PC-9 (cell line): ENCODE data around the gene ITGA3. TPM values are rescaled to one million over a fixed set of nuclear protein-coding genes. Genes with fewer than 3 reads are reported as not detected.

ENCODE experiments used
- BruUV-seq: library from RNA; stranded (reverse); fragments of 400-500 nt; replicated peaks from 2 replicates; lab custom pipeline; 2021; lab: Mats Ljungman, UMichigan
- CTCF ChIA-PET: fragments of 300-600 bp; sonication (Branson Sonifier 250); formaldehyde crosslinking; loops from one replicate; lab custom pipeline; 2022; ENCODE audit warnings: antibody characterized with exemption; lab: Charles Lee
- POLR2A ChIA-PET: fragments of 300-600 bp; sonication (Branson Sonifier 250); formaldehyde crosslinking; loops from one replicate; lab custom pipeline; 2022; ENCODE audit warnings: antibody characterized with exemption; ENCODE audit not compliant: unreplicated experiment; lab: Charles Lee
- DNase-seq, 2 experiments: peaks; one replicate each; pipeline versions ENCODE4 v3.0.0 to v3.0.0-alpha.2; 2015 to 2022; ENCODE audit warnings: mixed read lengths in 1 of 2
- H2AFZ ChIP-seq: fragments of 200-600 bp; sonication (generic); 2 replicates; pipeline ENCODE4 v1.8.1; 2017; ENCODE audit warnings: antibody characterized with exemption
- H3F3A ChIP-seq: fragments of 200-600 bp; sonication (generic); 2 replicates; pipeline ENCODE4 v1.8.1; 2017; ENCODE audit warnings: antibody characterized with exemption, mild to moderate bottlenecking, low read depth; ENCODE audit not compliant: insufficient read depth
- H3K27ac ChIP-seq: fragments of 200-600 bp; sonication (generic); 2 replicates; pipeline ENCODE4 v1.6.1; 2016; ENCODE audit warnings: mixed run types
- H3K27me3 ChIP-seq: fragments of 200-600 bp; sonication (generic); 2 replicates; pipeline ENCODE4 v1.6.1; 2016; ENCODE audit warnings: low read depth, mixed run types; ENCODE audit not compliant: insufficient read depth
- H3K36me3 ChIP-seq: fragments of 200-600 bp; sonication (generic); 2 replicates; pipeline ENCODE4 v1.6.1; 2016; ENCODE audit warnings: low read depth, mixed run types
- H3K4me1 ChIP-seq: fragments of 200-600 bp; sonication (generic); replicated peaks from 2 replicates; pipeline ENCODE4 v1.6.1; 2016; ENCODE audit warnings: mixed run types; ENCODE audit not compliant: insufficient read depth
- H3K4me2 ChIP-seq: fragments of 200-600 bp; sonication (generic); 2 replicates; pipeline ENCODE4 v1.6.1; 2017; ENCODE audit warnings: mixed run types
- H3K4me3 ChIP-seq: fragments of 200-600 bp; sonication (generic); 2 replicates; pipeline ENCODE4 v1.6.1; 2016; ENCODE audit warnings: mixed run types
- H3K79me2 ChIP-seq: fragments of 200-600 bp; sonication (generic); 2 replicates; pipeline ENCODE4 v1.6.1; 2017; ENCODE audit warnings: low read depth, mixed run types
- H3K9me2 ChIP-seq: fragments of 200-600 bp; sonication (generic); 2 replicates; pipeline ENCODE4 v1.8.1; 2017; ENCODE audit warnings: mild to moderate bottlenecking; ENCODE audit not compliant: insufficient read depth
- H3K9me3 ChIP-seq: fragments of 200-600 bp; sonication (generic); 2 replicates; pipeline ENCODE4 v1.8.1; 2016; ENCODE audit warnings: low read depth; ENCODE audit not compliant: insufficient read depth
- H4K20me1 ChIP-seq: fragments of 200-600 bp; sonication (generic); 2 replicates; pipeline ENCODE4 v1.8.1; 2017; ENCODE audit not compliant: insufficient read depth
- EZH2 ChIP-seq: fragments of 200-600 bp; sonication (generic); IDR thresholded peaks from 2 replicates; pipeline ENCODE4 v1.8.0; 2017; ENCODE audit warnings: antibody characterized with exemption, low read depth
- intact Hi-C: fragments of 100-400 bp; cut with micrococcal nuclease; formaldehyde crosslinking; loops from one replicate; pipeline ENCODE4 v1.10.0; 2022; ENCODE audit not compliant: unreplicated experiment
- total RNA-seq: library from RNA; stranded (reverse); gene quantifications from 2 replicates; pipeline ENCODE4 v1.2.3, GENCODE V29; 2021
- TF ChIP-seq, protein P1 (sequence below): fragments of 200-600 bp; sonication (generic); conservative IDR thresholded peaks from 2 replicates; pipeline ENCODE4 v1.6.1; 2017; ENCODE audit warnings: mixed run types, antibody characterized with exemption, mild to moderate bottlenecking, moderate library complexity

ITGA3 gene
- total RNA-seq, 1 experiment from 2014 or later: 291 TPM

DNA sequence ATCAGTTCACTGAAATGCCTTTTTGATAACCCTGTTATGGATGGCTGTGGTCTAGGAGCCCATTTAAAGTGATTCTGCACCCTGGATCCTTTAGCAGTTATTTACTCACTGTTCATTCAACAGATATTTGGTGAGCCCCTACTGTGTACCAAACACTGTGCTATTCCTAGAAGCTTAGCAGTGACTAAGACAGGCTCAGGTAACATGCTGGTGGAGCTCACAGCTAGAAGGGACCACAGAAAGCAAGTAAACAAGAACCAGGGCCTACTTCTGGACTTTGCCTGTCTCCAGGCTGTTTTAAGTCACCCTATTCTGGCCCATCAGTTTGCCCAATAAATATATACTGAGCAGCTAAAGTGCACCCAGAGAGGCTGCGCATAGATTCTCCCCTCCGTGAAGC is 11.1 kb downstream of the ITGA3 start:
- H3K4me1 ChIP-seq: peaks cover 56% of the 10 kb centered on the region
- intact Hi-C loops: no loop called here
- H3K4me2 ChIP-seq: peak overlapping the region; percentile 77
- no TSS peak for BruUV-seq
- peaks cover 26% of the 10 kb centered on the region for H4K20me1 ChIP-seq
- no peaks in the 10 kb centered on the region for H3K27me3 ChIP-seq
- no peak for DNase-seq
- H2AFZ ChIP-seq: no peak overlapping the region
- no peak for TF ChIP-seq EZH2
- TF ChIP-seq, protein P1, sequence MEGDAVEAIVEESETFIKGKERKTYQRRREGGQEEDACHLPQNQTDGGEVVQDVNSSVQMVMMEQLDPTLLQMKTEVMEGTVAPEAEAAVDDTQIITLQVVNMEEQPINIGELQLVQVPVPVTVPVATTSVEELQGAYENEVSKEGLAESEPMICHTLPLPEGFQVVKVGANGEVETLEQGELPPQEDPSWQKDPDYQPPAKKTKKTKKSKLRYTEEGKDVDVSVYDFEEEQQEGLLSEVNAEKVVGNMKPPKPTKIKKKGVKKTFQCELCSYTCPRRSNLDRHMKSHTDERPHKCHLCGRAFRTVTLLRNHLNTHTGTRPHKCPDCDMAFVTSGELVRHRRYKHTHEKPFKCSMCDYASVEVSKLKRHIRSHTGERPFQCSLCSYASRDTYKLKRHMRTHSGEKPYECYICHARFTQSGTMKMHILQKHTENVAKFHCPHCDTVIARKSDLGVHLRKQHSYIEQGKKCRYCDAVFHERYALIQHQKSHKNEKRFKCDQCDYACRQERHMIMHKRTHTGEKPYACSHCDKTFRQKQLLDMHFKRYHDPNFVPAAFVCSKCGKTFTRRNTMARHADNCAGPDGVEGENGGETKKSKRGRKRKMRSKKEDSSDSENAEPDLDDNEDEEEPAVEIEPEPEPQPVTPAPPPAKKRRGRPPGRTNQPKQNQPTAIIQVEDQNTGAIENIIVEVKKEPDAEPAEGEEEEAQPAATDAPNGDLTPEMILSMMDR: no peak
- peaks cover 83% of the 10 kb centered on the region for H3K79me2 ChIP-seq
- H3K27ac ChIP-seq: peak overlapping the region; percentile 97
- H3F3A ChIP-seq: peaks cover 91% of the 10 kb centered on the region
- ChIA-PET POLR2A (interaction anchor here (0.5 kb wide), 1 partner anchor 35 kb away, joined by 4 read pairs; no protein-coding TSS in a partner anchor), CTCF (no interaction called here)
- no peak overlapping the region for H3K4me3 ChIP-seq
- peaks cover 78% of the 10 kb centered on the region for H3K36me3 ChIP-seq
- H3K9me2 ChIP-seq: no peaks in the 10 kb centered on the region
- H3K9me3 ChIP-seq: no peaks in the 10 kb centered on the region

DNA sequence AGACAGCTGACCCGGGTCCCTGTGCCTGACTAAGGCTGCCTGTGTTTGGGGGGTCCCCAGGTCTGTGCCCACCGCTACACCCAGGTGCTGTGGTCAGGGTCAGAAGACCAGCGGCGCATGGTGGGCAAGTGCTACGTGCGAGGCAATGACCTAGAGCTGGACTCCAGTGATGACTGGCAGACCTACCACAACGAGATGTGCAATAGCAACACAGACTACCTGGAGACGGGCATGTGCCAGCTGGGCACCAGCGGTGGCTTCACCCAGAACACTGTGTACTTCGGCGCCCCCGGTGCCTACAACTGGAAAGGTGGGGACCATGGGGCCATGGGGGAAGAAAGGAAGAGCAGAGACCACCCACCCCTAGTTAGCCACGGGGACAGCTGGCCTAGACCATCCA is 12.1 kb downstream of the ITGA3 start:
- Histone ChIP-seq H3K79me2 (peaks cover 88% of the 10 kb centered on the region), H3K36me3 (peaks cover 84% of the 10 kb centered on the region), H2AFZ (no peak overlapping the region), H3K9me3 (no peaks in the 10 kb centered on the region), H3K9me2 (no peaks in the 10 kb centered on the region), H3K4me3 (no peak overlapping the region), H3K27me3 (no peaks in the 10 kb centered on the region), H3K4me2 (no peak overlapping the region), H4K20me1 (peaks cover 36% of the 10 kb centered on the region), H3F3A (peaks cover 91% of the 10 kb centered on the region), H3K4me1 (peaks cover 50% of the 10 kb centered on the region), H3K27ac (peak overlapping the region; percentile 97; the same call in 1 of the 2 replicates)
- intact Hi-C loops: no loop called here
- no TSS peak for BruUV-seq
- POLR2A ChIA-PET: no interaction called here
- CTCF ChIA-PET: no interaction called here
- no peak for DNase-seq
- TF ChIP-seq, protein P1: no peak

DNA sequence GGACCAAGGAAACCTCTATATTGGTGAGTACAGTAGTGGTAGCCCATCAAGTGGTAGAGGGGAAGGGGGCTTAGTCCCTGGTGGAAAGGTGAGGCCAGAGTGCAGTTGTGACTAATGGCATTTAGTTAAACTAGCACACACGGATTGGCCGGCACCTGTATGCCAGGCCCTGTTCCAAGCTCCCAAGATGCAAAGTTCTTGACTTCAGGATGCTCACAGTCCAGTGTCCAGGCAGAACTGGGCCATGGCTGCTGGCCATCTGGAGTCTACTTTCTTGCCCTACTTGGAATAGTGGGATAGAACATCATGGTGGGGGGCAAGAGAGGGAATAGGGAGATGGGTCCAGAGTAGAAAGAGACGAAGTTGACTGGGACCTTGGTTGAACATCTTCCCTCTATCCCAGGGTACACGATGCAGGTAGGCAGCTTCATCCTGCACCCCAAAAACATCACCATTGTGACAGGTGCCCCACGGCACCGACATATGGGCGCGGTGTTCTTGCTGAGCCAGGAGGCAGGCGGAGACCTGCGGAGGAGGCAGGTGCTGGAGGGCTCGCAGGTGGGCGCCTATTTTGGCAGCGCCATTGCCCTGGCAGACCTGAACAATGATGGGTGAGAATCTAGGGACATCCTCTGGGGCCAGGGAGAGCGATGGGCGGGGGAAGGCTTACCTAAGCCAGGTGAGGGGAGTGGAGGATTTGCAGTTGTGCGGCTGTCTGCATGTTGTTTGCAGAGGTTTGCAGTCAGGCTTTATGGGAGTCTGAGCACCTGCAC is 15.2 kb downstream of the ITGA3 start:
- Histone ChIP-seq H3K27ac (no peak overlapping the region), H3K4me3 (no peak overlapping the region), H3K36me3 (peaks cover 92% of the 10 kb centered on the region), H3K4me1 (peaks cover 20% of the 10 kb centered on the region), H3K27me3 (no peaks in the 10 kb centered on the region), H3K79me2 (peaks cover 94% of the 10 kb centered on the region), H3K9me2 (no peaks in the 10 kb centered on the region), H3F3A (peaks cover 94% of the 10 kb centered on the region), H3K4me2 (no peak overlapping the region), H2AFZ (no peak overlapping the region), H4K20me1 (peaks cover 64% of the 10 kb centered on the region), H3K9me3 (no peaks in the 10 kb centered on the region)
- no peak for TF ChIP-seq EZH2
- TF ChIP-seq, protein P1: no peak
- BruUV-seq: no TSS peak
- ChIA-PET CTCF (no interaction called here), POLR2A (no interaction called here)
- no peak for DNase-seq
- intact Hi-C loops: no loop called here
